Astrocyte of the spinal cord (primary cell): Measurements from ENCODE around the gene NHS.

ENCODE experiments used
- DNase-seq: peaks from one replicate; pipeline ENCODE4 v3.0.0; 2011; ENCODE audit warnings: low read depth, low spot score
- H3K4me3 ChIP-seq: 2 replicates; pipeline ENCODE4 v1.5.1; 2011; ENCODE audit warnings: low read depth, mild to moderate bottlenecking, low read length, moderate library complexity
- in situ Hi-C: cut with HindIII; loops from 2 replicates; pipeline ENCODE4 v1.10.0; 2017; ENCODE audit warnings: low sequenced_read_pairs
- TF ChIP-seq, protein P1 (sequence below): IDR thresholded peaks from 2 replicates; pipeline ENCODE4 v1.5.1; 2012; ENCODE audit warnings: low read depth, mild to moderate bottlenecking, low read length, inconsistent platforms

The NHS gene

GRCh38 chrX:17415242-17415810, 40.3 kb downstream of the NHS start:
- in situ Hi-C loops: no loop called here
- TF ChIP-seq, protein P1, sequence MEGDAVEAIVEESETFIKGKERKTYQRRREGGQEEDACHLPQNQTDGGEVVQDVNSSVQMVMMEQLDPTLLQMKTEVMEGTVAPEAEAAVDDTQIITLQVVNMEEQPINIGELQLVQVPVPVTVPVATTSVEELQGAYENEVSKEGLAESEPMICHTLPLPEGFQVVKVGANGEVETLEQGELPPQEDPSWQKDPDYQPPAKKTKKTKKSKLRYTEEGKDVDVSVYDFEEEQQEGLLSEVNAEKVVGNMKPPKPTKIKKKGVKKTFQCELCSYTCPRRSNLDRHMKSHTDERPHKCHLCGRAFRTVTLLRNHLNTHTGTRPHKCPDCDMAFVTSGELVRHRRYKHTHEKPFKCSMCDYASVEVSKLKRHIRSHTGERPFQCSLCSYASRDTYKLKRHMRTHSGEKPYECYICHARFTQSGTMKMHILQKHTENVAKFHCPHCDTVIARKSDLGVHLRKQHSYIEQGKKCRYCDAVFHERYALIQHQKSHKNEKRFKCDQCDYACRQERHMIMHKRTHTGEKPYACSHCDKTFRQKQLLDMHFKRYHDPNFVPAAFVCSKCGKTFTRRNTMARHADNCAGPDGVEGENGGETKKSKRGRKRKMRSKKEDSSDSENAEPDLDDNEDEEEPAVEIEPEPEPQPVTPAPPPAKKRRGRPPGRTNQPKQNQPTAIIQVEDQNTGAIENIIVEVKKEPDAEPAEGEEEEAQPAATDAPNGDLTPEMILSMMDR: no peak
- no peak overlapping the region for H3K4me3 ChIP-seq
- DNase-seq: peak; percentile 65

GRCh38 chrX:17417372-17417771, 42.4 kb downstream of the NHS start:
- in situ Hi-C loops: no loop called here
- H3K4me3 ChIP-seq: no peak overlapping the region
- no peak for DNase-seq
- TF ChIP-seq, protein P1: no peak

GRCh38 chrX:17425136-17425535, 50.1 kb downstream of the NHS start:
- H3K4me3 ChIP-seq: no peak overlapping the region
- in situ Hi-C loops: no loop called here
- DNase-seq: no peak
- TF ChIP-seq, protein P1: no peak

GRCh38 chrX:17425551-17425950, 50.6 kb downstream of the NHS start:
- in situ Hi-C loops: no loop called here
- TF ChIP-seq, protein P1: no peak
- H3K4me3 ChIP-seq: no peak overlapping the region
- no peak for DNase-seq

GRCh38 chrX:17431171-17431570, 56.2 kb downstream of the NHS start:
- H3K4me3 ChIP-seq: no peak overlapping the region
- in situ Hi-C loops: no loop called here
- no peak for DNase-seq
- TF ChIP-seq, protein P1: no peak

DNA sequence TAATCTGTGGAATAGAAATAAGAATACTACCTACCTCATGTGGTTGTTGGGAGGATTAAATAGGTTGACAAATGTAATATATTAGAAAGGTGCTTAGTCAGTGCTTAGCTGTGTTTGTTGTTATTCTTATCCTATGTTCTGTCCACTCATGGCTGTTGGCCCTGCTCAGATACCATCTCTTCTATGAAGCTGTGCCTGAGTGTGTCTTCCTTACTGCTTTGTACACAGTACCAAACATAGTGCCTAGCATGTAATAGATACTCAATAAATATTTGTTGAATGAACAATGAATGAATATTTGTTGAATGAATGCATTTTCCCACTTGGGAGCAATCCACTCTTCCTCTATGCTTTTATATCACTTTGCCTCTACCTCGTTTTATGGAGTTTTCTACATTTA, 57.2 kb downstream of the NHS start:
- no peak for DNase-seq
- TF ChIP-seq, protein P1: no peak
- H3K4me3 ChIP-seq: no peak overlapping the region
- in situ Hi-C loops: no loop called here

DNA sequence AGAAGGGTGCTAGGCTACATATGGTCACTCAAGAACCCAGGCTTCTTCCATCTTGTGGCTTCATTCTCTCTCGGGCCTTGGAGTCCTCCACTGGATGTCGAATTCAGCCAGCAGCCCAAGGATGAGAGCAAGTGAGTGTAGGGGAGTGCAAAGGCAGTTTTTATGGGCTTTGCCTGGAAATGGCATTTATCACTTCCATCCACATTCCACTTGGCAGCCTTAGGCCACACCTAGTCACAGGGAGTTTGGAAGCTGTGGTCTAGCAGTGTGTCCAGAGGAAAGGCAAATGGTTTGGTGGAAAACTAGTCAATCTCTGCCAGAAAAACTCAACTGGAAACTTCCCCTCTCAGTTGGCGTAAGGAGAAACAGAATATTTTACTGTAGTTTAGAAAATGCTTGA, 59.0 kb downstream of the NHS start:
- TF ChIP-seq, protein P1: no peak
- DNase-seq: no peak
- in situ Hi-C loops: no loop called here

More for the DNA sequence above, 59.0 kb downstream of the NHS start:
- H3K4me3 ChIP-seq: no peak overlapping the region
